HepG2 (cell line): ENCODE results near the gene USP7. TPM values are rescaled to one million over a fixed set of nuclear protein-coding genes. Genes with fewer than 3 reads are reported as not detected.

Experiments used
- ARID3A ChIP-seq: IDR thresholded peaks from 2 replicates; pipeline ENCODE4 v1.6.1; 2012; ENCODE audit warnings: low read depth, low read length, improper control_type of control experiment
- ASH2L ChIP-seq: fragments of 300-600, 200-600 bp; sonication (generic); IDR thresholded peaks from 2 replicates; pipeline ENCODE4 v1.7.0; 2017; ENCODE audit warnings: low read depth, mild to moderate bottlenecking, moderate library complexity, mixed read lengths, low read length; ENCODE audit not compliant: insufficient read length
- DMAP1 ChIP-seq: IDR thresholded peaks from 2 replicates; pipeline ENCODE4 v1.6.1; 2016
- FOXK2 ChIP-seq: fragments of 450-650 bp; IDR thresholded peaks from 2 replicates; pipeline ENCODE4 v1.6.1; 2016
- ISL2 ChIP-seq: sonication (generic); formaldehyde crosslinking; IDR thresholded peaks from 2 replicates; pipeline ENCODE4 v1.5.0; 2020; ENCODE audit warnings: missing genetic modification reagents
- KAT2B ChIP-seq: fragments of 150-350 bp; IDR thresholded peaks from 2 replicates; pipeline ENCODE4 v1.6.1; 2014; ENCODE audit warnings: low read depth, low read length, borderline replicate concordance
- NFE2 ChIP-seq: sonication (generic); formaldehyde crosslinking; IDR thresholded peaks from 2 replicates; pipeline ENCODE4 v1.4.0; 2020; ENCODE audit warnings: missing genetic modification reagents
- NR2C2 ChIP-seq: sonication (generic); formaldehyde crosslinking; IDR thresholded peaks from 2 replicates; pipeline ENCODE4 v1.4.0; 2020; ENCODE audit warnings: missing genetic modification reagents, mild to moderate bottlenecking, moderate library complexity, borderline replicate concordance
- PHF21A ChIP-seq: sonication (generic); formaldehyde crosslinking; IDR thresholded peaks from 2 replicates; pipeline ENCODE4 v1.5.0; 2020; ENCODE audit warnings: mild to moderate bottlenecking, missing genetic modification reagents
- PRPF4 ChIP-seq: fragments of 200-400 bp; formaldehyde crosslinking; IDR thresholded peaks from 2 replicates; pipeline ENCODE4 v1.6.1; 2016; ENCODE audit warnings: low read length, low read depth; ENCODE audit not compliant: poor library complexity, severe bottlenecking
- RELA ChIP-seq: sonication (generic); formaldehyde crosslinking; IDR thresholded peaks from 2 replicates; pipeline ENCODE4 v1.4.0; 2020; ENCODE audit warnings: missing genetic modification reagents
- SMARCC2 ChIP-seq: fragments of 450-650 bp; IDR thresholded peaks from 2 replicates; pipeline ENCODE4 v1.6.1; 2017; ENCODE audit warnings: antibody characterized with exemption, mild to moderate bottlenecking
- STAT6 ChIP-seq: sonication (generic); formaldehyde crosslinking; IDR thresholded peaks from 2 replicates; pipeline ENCODE4 v1.4.0; 2020; ENCODE audit warnings: missing genetic modification reagents, mild to moderate bottlenecking, borderline replicate concordance
- TBX2 ChIP-seq: sonication (generic); formaldehyde crosslinking; IDR thresholded peaks from 2 replicates; pipeline ENCODE4 v1.5.0; 2020; ENCODE audit warnings: missing genetic modification reagents, mild to moderate bottlenecking, borderline replicate concordance
- TEAD3 ChIP-seq: optimal IDR thresholded peaks from 2 replicates; pipeline ENCODE3; 2016; ENCODE audit warnings: borderline replicate concordance
- ZNF317 ChIP-seq: sonication (generic); formaldehyde crosslinking; IDR thresholded peaks from 2 replicates; pipeline ENCODE4 v1.5.0; 2020; ENCODE audit warnings: mild to moderate bottlenecking, missing genetic modification reagents
- ZNF326 ChIP-seq: sonication (generic); formaldehyde crosslinking; IDR thresholded peaks from 2 replicates; pipeline ENCODE4 v1.4.0; 2020; ENCODE audit warnings: missing genetic modification reagents, borderline replicate concordance
- ZNF432 ChIP-seq: sonication (generic); formaldehyde crosslinking; IDR thresholded peaks from 2 replicates; pipeline ENCODE4 v1.5.0; 2020; ENCODE audit warnings: missing genetic modification reagents, mild to moderate bottlenecking, borderline replicate concordance
- ZNF615 ChIP-seq: sonication (generic); formaldehyde crosslinking; IDR thresholded peaks from 2 replicates; pipeline ENCODE4 v1.5.0; 2020; ENCODE audit warnings: mild to moderate bottlenecking, missing genetic modification reagents, borderline replicate concordance
- ZNF780A ChIP-seq: sonication (generic); formaldehyde crosslinking; IDR thresholded peaks from 2 replicates; pipeline ENCODE4 v1.8.0; 2022; ENCODE audit warnings: mild to moderate bottlenecking, missing genetic modification reagents, moderate library complexity
- polyA plus RNA-seq, 8 experiments: library from polyadenylated mRNA; depleted of rRNA in 3 of 8; stranded (reverse) in 7 of 8; unstranded in 1 of 8; fragments of >200 nt; fragmentation: Illumina TruSeq in 4 of 8; extraction: Trizol in 4 of 8; gene quantifications; 2 replicates each; pipeline versions ENCODE4 v1.2.1 to v1.2.3, GENCODE V29; 2011 to 2016; ENCODE audit warnings: low read depth in 4 of 8, missing spikeins in 1 of 8, mixed read lengths in 1 of 8; ENCODE audit not compliant: insufficient read depth in 1 of 8
- total RNA-seq, 5 experiments: library from RNA; depleted of rRNA; stranded (reverse); fragments of >200 nt; fragmentation: Illumina TruSeq; extraction: Trizol; gene quantifications; 2 replicates each; pipeline ENCODE4 v1.2.3, GENCODE V29; 2016; ENCODE audit warnings: low read depth in 1 of 5
- TF ChIP-seq, protein P1 (sequence below): sonication (generic); formaldehyde crosslinking; IDR thresholded peaks from 2 replicates; pipeline ENCODE4 v1.9.0; 2021; ENCODE audit warnings: missing genetic modification reagents, borderline replicate concordance
- TF ChIP-seq, protein P2 (sequence below): IDR thresholded peaks from 2 replicates; pipeline ENCODE4 v1.6.1; 2018; ENCODE audit warnings: missing genetic modification reagents, mild to moderate bottlenecking, missing compliant biosample characterization

The USP7 gene
- total and polyA plus RNA-seq, 2 of the 13 experiments (the other 11 are each of a cell fraction or from before 2014, with no cell fraction given) = 52.5 to 173 TPM

GRCh38 chr16:8867216-8867931 lies 96.3 kb downstream of the USP7 start (continued):
- TF ChIP-seq ARID3A = no peak
- TF ChIP-seq STAT6 (CRISPR knock-in tag) = no peak
- TF ChIP-seq SMARCC2 = no peak
- TF ChIP-seq, protein P1, sequence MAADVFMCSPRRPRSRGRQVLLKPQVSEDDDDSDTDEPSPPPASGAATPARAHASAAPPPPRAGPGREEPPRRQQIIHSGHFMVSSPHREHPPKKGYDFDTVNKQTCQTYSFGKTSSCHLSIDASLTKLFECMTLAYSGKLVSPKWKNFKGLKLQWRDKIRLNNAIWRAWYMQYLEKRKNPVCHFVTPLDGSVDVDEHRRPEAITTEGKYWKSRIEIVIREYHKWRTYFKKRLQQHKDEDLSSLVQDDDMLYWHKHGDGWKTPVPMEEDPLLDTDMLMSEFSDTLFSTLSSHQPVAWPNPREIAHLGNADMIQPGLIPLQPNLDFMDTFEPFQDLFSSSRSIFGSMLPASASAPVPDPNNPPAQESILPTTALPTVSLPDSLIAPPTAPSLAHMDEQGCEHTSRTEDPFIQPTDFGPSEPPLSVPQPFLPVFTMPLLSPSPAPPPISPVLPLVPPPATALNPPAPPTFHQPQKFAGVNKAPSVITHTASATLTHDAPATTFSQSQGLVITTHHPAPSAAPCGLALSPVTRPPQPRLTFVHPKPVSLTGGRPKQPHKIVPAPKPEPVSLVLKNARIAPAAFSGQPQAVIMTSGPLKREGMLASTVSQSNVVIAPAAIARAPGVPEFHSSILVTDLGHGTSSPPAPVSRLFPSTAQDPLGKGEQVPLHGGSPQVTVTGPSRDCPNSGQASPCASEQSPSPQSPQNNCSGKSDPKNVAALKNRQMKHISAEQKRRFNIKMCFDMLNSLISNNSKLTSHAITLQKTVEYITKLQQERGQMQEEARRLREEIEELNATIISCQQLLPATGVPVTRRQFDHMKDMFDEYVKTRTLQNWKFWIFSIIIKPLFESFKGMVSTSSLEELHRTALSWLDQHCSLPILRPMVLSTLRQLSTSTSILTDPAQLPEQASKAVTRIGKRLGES (CRISPR knock-in tag) = no peak
- no peak for TF ChIP-seq TEAD3 (CRISPR knock-in tag)
- no peak for TF ChIP-seq RELA
- TF ChIP-seq NR2C2 = no peak
- peak; percentile 59 for TF ChIP-seq TBX2 (CRISPR knock-in tag)
- TF ChIP-seq PRPF4 = no peak
- TF ChIP-seq DMAP1 (CRISPR knock-in tag) = no peak
- no peak for TF ChIP-seq NFE2 (CRISPR knock-in tag)
- TF ChIP-seq PHF21A (CRISPR knock-in tag) = peak; percentile 63; the same call in 1 of the 2 replicates
- no peak for TF ChIP-seq ZNF615
- TF ChIP-seq ZNF780A = no peak; the same call in 1 of the 2 replicates
- TF ChIP-seq ZNF432 (CRISPR knock-in tag) = no peak
- TF ChIP-seq ZNF326 (CRISPR knock-in tag) = no peak
- no peak; the same call in 1 of the 2 replicates for TF ChIP-seq ZNF317 (CRISPR knock-in tag)
- TF ChIP-seq, protein P2, sequence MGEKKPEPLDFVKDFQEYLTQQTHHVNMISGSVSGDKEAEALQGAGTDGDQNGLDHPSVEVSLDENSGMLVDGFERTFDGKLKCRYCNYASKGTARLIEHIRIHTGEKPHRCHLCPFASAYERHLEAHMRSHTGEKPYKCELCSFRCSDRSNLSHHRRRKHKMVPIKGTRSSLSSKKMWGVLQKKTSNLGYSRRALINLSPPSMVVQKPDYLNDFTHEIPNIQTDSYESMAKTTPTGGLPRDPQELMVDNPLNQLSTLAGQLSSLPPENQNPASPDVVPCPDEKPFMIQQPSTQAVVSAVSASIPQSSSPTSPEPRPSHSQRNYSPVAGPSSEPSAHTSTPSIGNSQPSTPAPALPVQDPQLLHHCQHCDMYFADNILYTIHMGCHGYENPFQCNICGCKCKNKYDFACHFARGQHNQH = peak; percentile 27; the same call in 1 of the 2 replicates
- peak; percentile 53 for TF ChIP-seq ASH2L
- TF ChIP-seq KAT2B = no peak
- no peak; the same call in none of the 2 replicates for TF ChIP-seq ISL2
- TF ChIP-seq FOXK2 = no peak
